Neural progenitor cell (in vitro differentiated cells): ENCODE data around the gene PSMG1. TPM values are rescaled to one million over a fixed set of nuclear protein-coding genes. Genes with fewer than 3 reads are reported as not detected.
A peak's percentile ranks its signal among the peaks of the same experiment; 100 is the strongest.

Experiments
- DNase-seq: peaks from one replicate; pipeline ENCODE4 v3.0.0-alpha.2; 2016; ENCODE audit warnings: low spot score
- H2AFZ ChIP-seq: fragments of 200-600 bp; sonication (generic); replicated peaks from 2 replicates; pipeline ENCODE4 v1.6.1; 2016; ENCODE audit warnings: antibody characterized with exemption
- H3F3A ChIP-seq: fragments of 200-600 bp; sonication (generic); 2 replicates; pipeline ENCODE4 v1.6.1; 2016; ENCODE audit warnings: antibody characterized with exemption, low read depth
- H3K27ac ChIP-seq: fragments of 200-600 bp; sonication (generic); 2 replicates; pipeline ENCODE4 v1.5.1; 2016; ENCODE audit warnings: mild to moderate bottlenecking
- H3K27me3 ChIP-seq: fragments of 200-600 bp; sonication (generic); 2 replicates; pipeline ENCODE4 v1.6.1; 2016; ENCODE audit warnings: mild to moderate bottlenecking, moderate library complexity
- H3K36me3 ChIP-seq: fragments of 200-600 bp; sonication (generic); 2 replicates; pipeline ENCODE4 v1.5.1; 2016
- H3K4me1 ChIP-seq: fragments of 200-600 bp; sonication (generic); 2 replicates; pipeline ENCODE4 v1.6.1; 2016; ENCODE audit warnings: mixed run types
- H3K4me2 ChIP-seq: fragments of 200-600 bp; sonication (generic); 2 replicates; pipeline ENCODE4 v1.6.1; 2016
- H3K4me3 ChIP-seq: fragments of 200-600 bp; sonication (generic); 2 replicates; pipeline ENCODE4 v1.5.1; 2016
- H3K79me2 ChIP-seq: fragments of 200-600 bp; sonication (generic); 2 replicates; pipeline ENCODE4 v1.6.1; 2016; ENCODE audit warnings: low read depth
- H3K9ac ChIP-seq: fragments of 200-600 bp; sonication (generic); 2 replicates; pipeline ENCODE4 v1.6.1; 2016
- H3K9me3 ChIP-seq: fragments of 200-600 bp; sonication (generic); 2 replicates; pipeline ENCODE4 v1.5.1; 2016; ENCODE audit warnings: low read depth
- H4K20me1 ChIP-seq: fragments of 200-600 bp; sonication (generic); 2 replicates; pipeline ENCODE4 v1.6.1; 2016; ENCODE audit warnings: low read depth
- H3K27ac Mint-ChIP-seq: 3 replicates; pipeline ENCODE4 v1.8.0; 2021; ENCODE audit warnings: mixed read lengths
- H3K27me3 Mint-ChIP-seq: 2 replicates; pipeline ENCODE4 v1.8.0; 2022; ENCODE audit warnings: low read depth, mild to moderate bottlenecking, inconsistent platforms, moderate library complexity, mixed read lengths; ENCODE audit not compliant: insufficient read depth
- H3K36me3 Mint-ChIP-seq: 3 replicates; pipeline ENCODE4 v1.8.0; 2021; ENCODE audit warnings: mixed read lengths
- H3K4me1 Mint-ChIP-seq: 3 replicates; pipeline ENCODE4 v1.8.0; 2021; ENCODE audit warnings: mixed read lengths
- H3K4me3 Mint-ChIP-seq: 3 replicates; pipeline ENCODE4 v1.8.0; 2021; ENCODE audit warnings: mild to moderate bottlenecking, moderate library complexity, mixed read lengths
- H3K9me3 Mint-ChIP-seq: 3 replicates; pipeline ENCODE4 v1.8.0; 2020; ENCODE audit warnings: mixed read lengths
- CTCF ChIP-seq: fragments of 200-600 bp; sonication (generic); IDR thresholded peaks from 2 replicates; pipeline ENCODE4 v1.5.1; 2017; ENCODE audit warnings: antibody characterized with exemption, mild to moderate bottlenecking
- EZH2 ChIP-seq: fragments of 200-600 bp; sonication (generic); IDR thresholded peaks from 2 replicates; pipeline ENCODE4 v1.6.1; 2017; ENCODE audit warnings: antibody characterized with exemption, mild to moderate bottlenecking, moderate library complexity
- EZH2phosphoT487 ChIP-seq: fragments of 200-600 bp; sonication (generic); IDR thresholded peaks from 2 replicates; pipeline ENCODE4 v1.6.1; 2017; ENCODE audit warnings: antibody characterized with exemption
- total RNA-seq: library from RNA; depleted of rRNA; stranded (reverse); fragments of >200 nt; gene quantifications from 2 replicates; pipeline ENCODE4 v1.2.3, GENCODE V29; 2015; ENCODE audit warnings: low replicate concordance

Gene PSMG1
- total RNA-seq, 1 donor from 2014 or later = 37.5 TPM

- H3K36me3 ChIP-seq = peaks cover 35% of the 10 kb centered on the region
- no peak overlapping the region for H3K9ac ChIP-seq
- H3K4me3 Mint-ChIP-seq = no peak overlapping the region
- no peaks in the 10 kb centered on the region for H3K27me3 Mint-ChIP-seq
- no peaks in the 10 kb centered on the region for H3K9me3 ChIP-seq
- no peaks in the 10 kb centered on the region for H3K79me2 ChIP-seq
- peak overlapping the region; percentile 21 for H3K27ac ChIP-seq
- no peaks in the 10 kb centered on the region for H4K20me1 ChIP-seq
- H3K27ac Mint-ChIP-seq = no peak overlapping the region
- no peak for DNase-seq
- no peaks in the 10 kb centered on the region for H3K9me3 Mint-ChIP-seq
- H3K27me3 ChIP-seq = no peaks in the 10 kb centered on the region
- H3K36me3 Mint-ChIP-seq = peaks cover 38% of the 10 kb centered on the region
- no peak overlapping the region for H3K4me3 ChIP-seq
- peaks cover 2% of the 10 kb centered on the region for H3K4me1 Mint-ChIP-seq
- H2AFZ ChIP-seq = no peak overlapping the region
- TF ChIP-seq EZH2 = no peak
- TF ChIP-seq CTCF = no peak
- peaks cover 5% of the 10 kb centered on the region for H3K4me1 ChIP-seq
- H3F3A ChIP-seq = peaks cover 9% of the 10 kb centered on the region
- no peak overlapping the region for H3K4me2 ChIP-seq
Measured at GRCh38 chr21:39209334-39209688, 26.1 kb upstream of the PSMG1 start.

GRCh38 chr21:39208624-39209333, 25.5 kb upstream of the PSMG1 start:
- no peaks in the 10 kb centered on the region for H3K79me2 ChIP-seq
- H4K20me1 ChIP-seq = no peaks in the 10 kb centered on the region
- H3K27ac ChIP-seq = peak overlapping the region; percentile 21
- H3K4me3 ChIP-seq = no peak overlapping the region
- no peak for TF ChIP-seq CTCF
- no peak for TF ChIP-seq EZH2phosphoT487
- no peak for TF ChIP-seq EZH2
- H3K4me2 ChIP-seq = no peak overlapping the region
- no peak overlapping the region for H2AFZ ChIP-seq
- Mint-ChIP-seq H3K4me3 (no peak overlapping the region), H3K27me3 (no peaks in the 10 kb centered on the region), H3K9me3 (no peaks in the 10 kb centered on the region), H3K36me3 (peaks cover 38% of the 10 kb centered on the region), H3K4me1 (peaks cover 2% of the 10 kb centered on the region), H3K27ac (peak overlapping the region; percentile 16)
- no peak overlapping the region for H3K9ac ChIP-seq
- H3K9me3 ChIP-seq = no peaks in the 10 kb centered on the region
- peaks cover 9% of the 10 kb centered on the region for H3F3A ChIP-seq
- H3K36me3 ChIP-seq = peaks cover 30% of the 10 kb centered on the region
- H3K27me3 ChIP-seq = no peaks in the 10 kb centered on the region
- DNase-seq = no peak
- H3K4me1 ChIP-seq = peaks cover 5% of the 10 kb centered on the region

- Histone ChIP-seq H3K27ac (no peak overlapping the region), H3K9me3 (no peaks in the 10 kb centered on the region), H3K27me3 (no peaks in the 10 kb centered on the region), H3K9ac (no peak overlapping the region), H2AFZ (no peak overlapping the region), H3K4me1 (peaks cover 2% of the 10 kb centered on the region), H3F3A (no peaks in the 10 kb centered on the region), H3K79me2 (no peaks in the 10 kb centered on the region), H3K4me2 (no peak overlapping the region), H4K20me1 (no peaks in the 10 kb centered on the region), H3K4me3 (no peak overlapping the region), H3K36me3 (peaks cover 15% of the 10 kb centered on the region)
- H3K27me3 Mint-ChIP-seq = no peaks in the 10 kb centered on the region
- no peaks in the 10 kb centered on the region for H3K9me3 Mint-ChIP-seq
- DNase-seq = no peak
- no peak overlapping the region for H3K4me3 Mint-ChIP-seq
- peaks cover 30% of the 10 kb centered on the region for H3K36me3 Mint-ChIP-seq
- TF ChIP-seq EZH2phosphoT487 (no peak), CTCF (peak; percentile 9)
- H3K4me1 Mint-ChIP-seq = peaks cover 2% of the 10 kb centered on the region
- no peak overlapping the region for H3K27ac Mint-ChIP-seq
Measured at GRCh38 chr21:39204134-39204533, 20.9 kb upstream of the PSMG1 start.
